DMS53 (cell line): ENCODE results near the gene MT1M.
A peak's percentile ranks its signal among the peaks of the same experiment; 100 is the strongest.

Experiments
- DNase-seq: peaks from one replicate; lab custom pipeline; 2025; lab: John Stamatoyannopoulos, UW

Gene MT1M

GRCh38 chr16:56628486-56629350, 3.7 kb upstream of the MT1M start:
- DNase-seq, result no peak

DNA sequence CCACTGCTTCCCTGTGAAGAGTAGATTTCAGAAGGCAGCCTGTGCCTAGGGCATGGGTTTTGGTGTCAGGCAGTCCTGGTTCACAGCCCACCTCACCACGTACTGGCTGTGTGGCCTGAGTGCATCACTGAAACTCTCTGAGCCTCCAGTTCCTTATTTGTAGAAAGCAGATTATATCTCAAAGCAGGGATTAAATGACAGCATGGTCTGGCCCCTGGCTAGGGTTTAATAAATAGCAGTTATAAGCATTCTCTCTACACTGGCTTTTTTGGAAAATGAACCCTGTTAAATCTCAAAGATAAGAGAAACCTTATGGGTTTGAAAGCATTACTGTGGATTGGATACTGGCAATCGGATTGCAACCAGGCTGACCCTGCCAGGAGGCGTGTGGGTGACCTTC, 2.9 kb upstream of the MT1M start:
- DNase-seq, result no peak

GRCh38 chr16:56630134-56630533, 2.3 kb upstream of the MT1M start:
- no peak for DNase-seq

DNA sequence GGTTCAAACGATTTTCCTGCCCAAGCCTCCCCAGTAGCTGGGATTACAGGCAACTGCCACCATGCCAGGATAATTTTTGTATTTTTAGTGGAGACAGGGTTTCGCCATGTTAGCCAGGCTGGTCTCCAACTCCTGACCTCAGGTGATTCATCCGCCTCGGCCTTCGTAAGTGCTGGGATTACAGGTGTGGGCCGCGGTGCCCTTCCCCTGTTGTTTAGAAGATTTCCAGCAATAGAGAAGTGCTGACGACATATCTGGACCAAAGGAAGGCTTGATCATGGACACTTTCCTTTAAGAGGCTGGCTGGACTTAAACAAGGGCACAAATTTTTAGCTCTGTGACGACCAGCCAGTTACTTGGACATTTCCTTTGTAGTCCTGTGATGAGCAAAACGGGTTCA, 1.3 kb upstream of the MT1M start:
- no peak for DNase-seq

DNA sequence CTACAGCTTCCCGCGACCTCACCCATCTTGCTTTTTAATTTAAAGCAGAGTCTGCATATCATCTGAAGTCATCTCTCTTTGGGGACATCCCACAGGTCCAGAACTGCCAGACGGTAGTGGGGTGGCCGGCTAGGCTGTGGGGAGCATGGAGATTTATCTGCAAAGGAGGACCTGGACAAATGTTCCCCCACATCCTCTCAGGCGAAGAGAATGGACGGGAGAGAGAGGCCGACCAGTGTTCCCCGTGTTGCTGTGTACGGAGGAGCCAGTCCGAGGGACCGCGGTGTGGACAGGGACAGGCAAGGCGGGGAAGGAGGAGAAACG, 665 bp upstream of the MT1M start:
- DNase-seq, result no peak

- no peak for DNase-seq
Measured at GRCh38 chr16:56632848-56633365, 448 bp downstream of the MT1M start.

DNA sequence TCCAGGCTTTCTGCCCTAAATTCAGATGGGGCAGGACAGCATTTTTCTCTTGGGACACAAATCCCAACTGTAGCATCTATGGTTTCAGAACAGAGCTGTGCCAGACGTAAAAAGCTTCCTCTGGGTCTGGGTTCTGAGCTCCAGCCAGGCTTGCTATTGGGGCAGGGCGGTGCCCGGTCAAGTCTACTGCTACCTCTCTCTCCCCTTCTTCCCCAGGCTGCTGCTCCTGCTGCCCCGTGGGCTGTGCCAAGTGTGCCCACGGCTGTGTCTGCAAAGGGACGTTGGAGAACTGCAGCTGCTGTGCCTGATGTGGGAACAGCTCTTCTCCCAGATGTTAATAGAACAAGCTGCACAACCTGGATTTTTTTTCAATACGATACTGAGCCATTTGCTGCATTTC, 1.1 kb downstream of the MT1M start:
- no peak for DNase-seq

DNA sequence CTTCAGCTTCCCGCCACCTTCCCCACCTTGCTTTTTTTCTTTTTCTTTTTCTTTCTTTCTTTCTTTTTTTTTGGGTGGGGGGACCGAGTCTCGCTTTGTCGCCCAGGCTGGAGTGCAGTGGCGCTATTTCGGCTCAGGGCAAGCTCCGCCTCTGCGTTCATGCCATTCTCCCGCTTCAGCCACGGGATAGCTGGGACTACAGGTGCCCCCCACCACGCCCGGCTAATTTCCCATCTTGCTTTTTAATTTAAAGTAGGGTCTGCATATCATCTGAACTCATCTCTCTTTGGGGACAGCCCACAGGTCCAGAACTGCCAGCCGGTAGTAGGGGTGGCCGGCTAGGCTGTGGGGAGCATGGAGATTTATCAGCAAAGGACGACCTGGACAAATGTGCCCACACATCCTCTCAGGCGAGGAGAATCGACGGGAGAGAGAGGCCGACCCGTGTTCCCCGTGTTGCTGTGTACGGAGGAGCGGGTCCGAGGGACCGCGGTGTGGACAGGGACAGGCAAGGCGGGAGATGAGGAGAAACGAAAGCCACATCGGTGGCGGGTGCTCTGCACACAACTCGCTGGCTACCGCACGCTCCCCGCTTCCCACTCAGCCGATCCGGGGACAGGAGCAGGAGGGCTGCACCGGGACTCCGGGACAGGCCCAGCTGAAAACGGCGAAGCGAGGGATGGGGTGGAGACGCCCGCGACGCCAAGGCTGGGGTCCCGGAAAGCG, 2.4 kb downstream of the MT1M start:
- DNase-seq, result no peak

DNA sequence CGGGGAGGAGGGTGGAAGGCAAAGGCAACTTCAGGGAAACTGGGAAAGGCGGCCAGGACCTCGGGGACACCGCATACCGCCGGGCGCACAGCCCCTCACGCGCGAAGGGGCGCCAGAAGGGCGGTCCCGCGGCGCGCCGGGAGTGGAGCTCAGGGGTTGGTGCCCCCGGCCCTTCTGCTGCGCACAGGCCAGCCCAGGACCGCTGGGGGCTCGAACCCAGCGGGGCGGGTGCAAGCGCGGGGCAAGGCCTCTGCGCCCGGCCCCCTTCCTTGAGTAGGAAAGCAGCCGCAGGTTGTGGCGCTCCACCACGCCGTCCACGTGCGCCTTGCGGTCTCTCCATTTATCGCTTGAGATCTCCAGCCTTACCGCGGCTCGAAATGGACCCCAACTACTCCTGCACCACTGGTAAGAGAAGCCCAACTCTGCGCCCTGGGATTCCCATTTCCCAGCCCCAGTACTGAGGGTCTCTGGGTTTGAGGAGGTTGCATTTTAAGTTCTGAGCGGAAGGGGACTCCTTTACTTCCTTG, 3.0 kb downstream of the MT1M start:
- DNase-seq, result no peak

GRCh38 chr16:56636616-56637413, 4.4 kb downstream of the MT1M start:
- no peak for DNase-seq

DNA sequence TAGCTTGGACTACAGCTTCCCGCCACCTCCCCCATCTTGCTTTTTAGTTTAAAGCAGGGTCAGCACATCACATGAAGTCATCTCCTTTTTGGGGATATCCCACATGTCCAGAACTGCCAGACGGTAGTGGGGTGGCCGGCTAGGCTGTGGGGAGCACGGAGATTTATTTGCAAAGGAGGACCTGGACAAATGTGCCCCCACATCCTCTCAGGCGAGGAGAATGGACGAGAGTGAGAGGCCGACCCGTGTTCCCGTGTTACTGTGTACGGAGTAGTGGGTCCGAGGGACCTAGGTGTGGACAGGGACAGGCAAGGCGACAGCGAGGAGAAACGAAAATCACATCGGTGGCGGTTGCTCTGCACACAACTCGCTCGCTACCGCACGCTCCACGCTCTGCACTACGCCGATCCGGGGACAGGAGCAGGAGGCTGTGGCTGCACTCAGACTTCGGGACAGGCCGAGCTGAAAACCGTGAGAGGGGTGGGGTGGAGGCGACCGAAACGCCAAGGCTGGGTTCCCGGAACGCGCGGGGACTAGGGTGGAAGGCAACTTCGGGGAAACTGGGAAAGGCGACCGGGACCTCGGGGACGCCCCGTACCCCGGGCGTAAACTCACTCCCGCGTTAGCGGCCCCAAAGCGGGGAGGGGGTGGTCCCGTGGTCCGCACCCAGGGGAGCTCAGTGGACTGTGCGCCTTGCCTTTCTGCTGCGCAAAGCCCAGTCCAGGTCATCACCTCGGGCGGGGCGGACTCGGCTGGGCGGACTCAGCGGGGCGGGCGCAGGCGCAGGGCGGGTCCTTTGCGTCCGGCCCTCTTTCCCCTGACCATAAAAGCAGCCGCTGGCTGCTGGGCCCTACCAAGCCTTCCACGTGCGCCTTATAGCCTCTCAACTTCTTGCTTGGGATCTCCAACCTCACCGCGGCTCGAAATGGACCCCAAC, 5.6 kb downstream of the MT1M start, which contains the start of gene MT1A:
MT1A (plus strand) TSS at position 853 of the 937 bp plus-strand sequence; CDS start at position 926, 73 bp downstream.
- peak; percentile 79 for DNase-seq

GRCh38 chr16:56639045-56639444, 6.6 kb downstream of the MT1M start:
- no peak for DNase-seq

DNA sequence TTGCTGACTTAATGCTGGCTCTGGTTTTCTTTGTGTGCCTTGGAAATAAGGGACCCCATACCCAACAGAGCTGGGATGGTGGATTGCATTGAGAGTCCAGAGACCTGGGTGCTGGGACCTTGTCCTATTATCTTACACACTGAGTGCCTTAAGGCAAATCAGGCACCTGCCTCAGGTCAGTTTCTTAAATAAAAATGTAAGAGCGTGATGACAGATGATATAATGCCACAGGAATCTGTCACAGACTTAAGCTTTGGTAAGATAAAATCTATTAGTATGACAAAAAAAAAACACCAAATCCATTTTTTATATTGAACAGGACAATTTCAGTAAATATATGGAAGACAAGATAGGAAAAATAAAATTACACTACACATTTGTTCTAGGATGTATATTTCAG, 7.6 kb downstream of the MT1M start:
- DNase-seq, result no peak

GRCh38 chr16:56641166-56641565, 8.7 kb downstream of the MT1M start:
- DNase-seq, result no peak

GRCh38 chr16:56643080-56643778, 10.8 kb downstream of the MT1M start:
- DNase-seq, result peak; percentile 95

DNA sequence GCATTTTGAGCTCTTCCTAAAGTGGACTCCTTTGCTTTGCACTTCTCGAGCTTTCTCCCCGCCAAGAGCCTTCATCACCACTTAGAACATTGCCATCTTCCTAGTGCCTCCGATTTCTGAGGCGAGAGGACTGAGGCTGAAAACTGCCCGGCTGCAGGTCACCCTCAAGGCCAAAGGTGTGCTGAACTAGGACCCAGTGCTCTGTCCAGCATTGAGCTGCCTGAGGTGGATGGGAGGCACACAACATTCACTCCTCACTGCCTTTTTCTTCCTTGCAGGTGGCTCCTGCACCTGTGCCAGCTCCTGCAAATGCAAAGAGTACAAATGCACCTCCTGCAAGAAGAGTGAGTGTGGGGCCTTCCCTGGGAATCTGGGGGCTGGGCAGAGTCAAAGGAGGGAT, 11.4 kb downstream of the MT1M start:
- no peak for DNase-seq

GRCh38 chr16:56645311-56645710, 12.9 kb downstream of the MT1M start:
- DNase-seq, result no peak

DNA sequence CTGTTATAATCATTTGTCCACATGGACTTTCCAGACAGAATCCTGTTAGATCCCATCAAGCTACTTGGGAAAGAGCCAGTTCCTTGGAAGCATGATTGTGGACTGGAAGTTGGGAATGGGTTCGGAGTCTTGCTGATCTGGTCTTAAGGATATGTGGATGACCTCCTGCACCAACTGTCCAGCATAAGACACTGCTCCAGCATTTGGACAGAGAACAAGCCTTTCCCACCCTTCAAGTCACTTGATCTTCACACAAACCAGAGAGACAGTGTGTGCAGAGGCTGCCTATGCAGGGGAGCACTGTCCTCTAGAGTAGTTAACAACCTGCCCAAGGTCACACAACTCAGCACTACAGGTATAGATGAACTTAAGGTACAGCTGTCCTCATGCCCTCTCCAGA, 13.4 kb downstream of the MT1M start:
- DNase-seq, result no peak

DNA sequence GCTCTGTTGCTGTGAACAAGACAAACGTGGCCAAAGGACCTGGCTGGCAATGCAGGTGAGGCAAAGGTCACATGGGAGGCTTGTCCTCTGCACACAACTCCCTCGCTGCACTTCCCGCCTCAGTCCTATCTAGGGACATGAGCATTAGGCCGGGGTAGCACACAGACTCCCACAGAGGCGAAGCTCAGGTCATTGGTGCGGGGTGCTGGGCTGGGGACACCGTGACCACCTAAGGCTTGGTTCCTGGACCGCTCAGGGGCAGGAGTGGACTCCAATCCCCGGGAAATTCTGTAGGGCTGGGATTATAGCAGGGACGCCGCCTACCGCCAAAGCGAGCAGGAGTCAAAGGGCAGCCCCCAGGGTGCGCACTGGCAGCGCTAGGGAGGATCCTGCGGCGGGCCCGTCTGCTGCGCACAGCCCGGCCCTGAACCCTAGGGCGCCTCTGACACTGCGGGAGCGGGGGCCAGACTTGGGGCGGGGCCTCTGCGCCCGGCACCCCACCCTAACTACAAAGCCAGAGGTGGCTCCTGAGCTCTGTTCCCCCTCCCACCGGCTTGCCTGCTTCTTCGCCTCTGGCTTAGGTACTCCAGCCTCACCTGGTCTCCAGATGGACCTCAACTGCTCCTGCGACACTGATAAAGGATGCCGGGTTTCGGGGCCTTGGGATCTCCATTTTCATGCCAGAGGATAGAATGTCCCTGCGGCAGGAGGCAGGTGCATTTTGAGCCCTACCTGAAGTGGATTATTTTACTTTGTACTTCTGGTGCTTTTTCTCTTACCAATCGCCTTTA, 15.4 kb downstream of the MT1M start:
- DNase-seq, result no peak

DNA sequence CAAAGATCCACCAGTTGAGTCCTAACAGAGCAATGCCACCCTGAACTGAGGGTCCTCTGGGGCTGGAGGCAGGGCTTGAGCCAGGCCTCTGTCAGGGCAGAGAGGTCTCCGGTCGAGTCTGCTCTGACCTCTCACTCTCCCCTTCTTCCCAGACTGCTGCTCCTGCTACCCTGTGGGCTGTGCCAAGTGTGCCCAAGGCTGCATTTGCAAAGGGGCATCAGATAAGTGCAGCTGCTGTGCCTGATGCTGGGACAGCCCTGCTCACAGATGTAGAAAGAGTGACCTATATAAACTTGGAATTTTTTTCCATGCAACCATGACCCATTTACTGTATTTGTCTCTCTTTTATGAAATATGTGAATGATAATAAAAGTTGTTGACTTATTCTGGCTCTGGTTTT, 16.8 kb downstream of the MT1M start:
- DNase-seq, result no peak
